ENCODE data around the gene USP17L18.
"Not testable (repeated sequence)": the region's sequence is repeated elsewhere in the genome, so short reads cannot be mapped to it uniquely, and the experiment has no call there.

The USP17L18 gene

GRCh38 chr4:9247953-9248680 lies at the start of gene USP17L18:
TSS of gene USP17L18 (plus strand) at chr4:9248630. CDS start at chr4:9248630, 0 bp downstream.
- not testable (repeated sequence) for DNase-seq (ENCODE audit: low read depth in 2 of 2)

- not testable (repeated sequence) for DNase-seq (ENCODE audit: low read depth in 2 of 2)
Observed at GRCh38 chr4:9210357-9210756, 38.1 kb upstream of the USP17L18 start, which contains the start of gene USP17L10. TSS of gene USP17L10 (plus strand) at chr4:9210657. CDS start at chr4:9210657, 0 bp downstream.

- not testable (repeated sequence) for DNase-seq (ENCODE audit: low read depth in 2 of 2)
Observed at GRCh38 chr4:9214701-9215100, 33.7 kb upstream of the USP17L18 start.

GRCh38 chr4:9215105-9215504 lies 33.3 kb upstream of the USP17L18 start, which contains the start of gene USP17L11:
TSS of gene USP17L11 (plus strand) at chr4:9215405. CDS start at chr4:9215405, 0 bp downstream.
- not testable (repeated sequence) for DNase-seq (ENCODE audit: low read depth in 2 of 2)

- DNase-seq (ENCODE audit: low read depth in 2 of 2), result not testable (repeated sequence)
Observed at GRCh38 chr4:9219852-9220251, 28.6 kb upstream of the USP17L18 start, which contains the start of gene USP17L12. TSS of gene USP17L12 (plus strand) at chr4:9220152. CDS start at chr4:9220152, 0 bp downstream.

- not testable (repeated sequence) for DNase-seq (ENCODE audit: low read depth in 2 of 2)
Observed at GRCh38 chr4:9224596-9224995, 23.8 kb upstream of the USP17L18 start, which contains the start of gene USP17L13. TSS of gene USP17L13 (plus strand) at chr4:9224896. CDS start at chr4:9224896, 0 bp downstream.

- DNase-seq (ENCODE audit: low read depth in 2 of 2), result not testable (repeated sequence)
Observed at GRCh38 chr4:9230249-9230648, 18.2 kb upstream of the USP17L18 start.

GRCh38 chr4:9234085-9234484 lies 14.3 kb upstream of the USP17L18 start, which contains the start of gene USP17L15:
TSS of gene USP17L15 (plus strand) at chr4:9234385. CDS start at chr4:9234385, 0 bp downstream.
- DNase-seq (ENCODE audit: low read depth in 2 of 2), result not testable (repeated sequence)

- DNase-seq (ENCODE audit: low read depth in 2 of 2), result not testable (repeated sequence)
Observed at GRCh38 chr4:9238461-9238860, 10.0 kb upstream of the USP17L18 start.

GRCh38 chr4:9243579-9243978 lies 4.9 kb upstream of the USP17L18 start, which contains the start of gene USP17L17:
TSS of gene USP17L17 (plus strand) at chr4:9243879. CDS start at chr4:9243879, 0 bp downstream.
- not testable (repeated sequence) for DNase-seq (ENCODE audit: low read depth in 2 of 2)

- DNase-seq (ENCODE audit: low read depth in 2 of 2), result not testable (repeated sequence)
Observed at GRCh38 chr4:9253078-9253477, 4.6 kb downstream of the USP17L18 start, which contains the start of gene USP17L19. TSS of gene USP17L19 (plus strand) at chr4:9253378. CDS start at chr4:9253378, 0 bp downstream.

GRCh38 chr4:9257824-9258223 lies 9.4 kb downstream of the USP17L18 start, which contains the start of gene USP17L20:
TSS of gene USP17L20 (plus strand) at chr4:9258124. CDS start at chr4:9258124, 0 bp downstream.
- not testable (repeated sequence) for DNase-seq (ENCODE audit: low read depth in 2 of 2)

GRCh38 chr4:9262572-9262971 lies 14.1 kb downstream of the USP17L18 start, which contains the start of gene USP17L21:
TSS of gene USP17L21 (plus strand) at chr4:9262872. CDS start at chr4:9262872, 0 bp downstream.
- not testable (repeated sequence) for DNase-seq (ENCODE audit: low read depth in 2 of 2)

- not testable (repeated sequence) for DNase-seq (ENCODE audit: low read depth in 2 of 2)
Observed at GRCh38 chr4:9267319-9267718, 18.9 kb downstream of the USP17L18 start, which contains the start of gene USP17L22. TSS of gene USP17L22 (plus strand) at chr4:9267619. CDS start at chr4:9267619, 0 bp downstream.

- not testable (repeated sequence) for DNase-seq (ENCODE audit: low read depth in 2 of 2)
Observed at GRCh38 chr4:9271719-9272118, 23.3 kb downstream of the USP17L18 start.

Data from stimulated activated CD4-positive, alpha-beta T cell treated with anti-CD3 and anti-CD28 coated beads, Interleukin-4, amount 100 ng/mL, for 48 hours (primary cell).